ENCODE data around the gene GAK. TPM values are rescaled to one million over a fixed set of nuclear protein-coding genes. Genes with fewer than 3 reads are reported as not detected.

GAK gene
- total and polyA plus RNA-seq, 4 donors = 27.4 to 69.7 (median 47.0) TPM

DNA sequence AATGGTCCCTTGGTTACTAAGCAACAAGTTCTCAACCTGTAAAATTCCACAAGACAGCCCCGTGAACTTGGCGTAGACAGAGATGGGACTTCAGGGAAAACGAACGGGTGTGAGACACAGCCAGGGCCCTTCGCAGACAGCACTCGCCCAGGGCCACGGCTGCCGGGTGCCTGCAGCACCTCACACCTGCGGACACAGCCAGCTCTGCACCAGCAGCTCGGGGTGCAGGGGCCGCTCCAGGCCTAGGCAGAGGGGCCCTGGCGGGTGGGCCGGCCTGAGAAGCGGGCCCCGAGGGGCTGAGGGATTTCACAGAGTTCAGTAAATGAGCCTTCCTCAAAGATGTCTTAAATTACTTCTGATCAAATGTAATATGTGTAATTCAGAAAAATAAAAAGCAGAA, 34.0 kb downstream of the GAK start:
- DNase-seq (ENCODE audit: low spot score) = no peak

More for the DNA sequence above, 34.0 kb downstream of the GAK start:
- Histone ChIP-seq H3K4me1 (ENCODE audit: control insufficient read depth in 4 of 4, insufficient read depth in 4 of 4, low read length in 3 of 4) (no peaks in the 10 kb centered on the region), H3K9ac (ENCODE audit: low read depth in 1 of 2, low read length in 2 of 2) (no peak overlapping the region), H3K27me3 (ENCODE audit: control insufficient read depth in 4 of 4, insufficient read depth in 4 of 4, low read length in 3 of 4) (no peaks in the 10 kb centered on the region), H3K4me3 (ENCODE audit: low read depth in 1 of 3, low read length in 3 of 3) (no peak overlapping the region), H3K9me3 (ENCODE audit: control insufficient read depth in 4 of 4, low read length in 3 of 4) (no peaks in the 10 kb centered on the region), H3K36me3 (ENCODE audit: control insufficient read depth in 4 of 4, insufficient read depth in 3 of 4, low read depth in 1 of 4, low read length in 3 of 4) (peaks cover 4 to 65% (median 15%) of the 10 kb centered on the region in 4 donors), H3K27ac (ENCODE audit: low read depth in 1 of 2, low read length in 2 of 2) (no peak overlapping the region)
- no peak for TF ChIP-seq TAF1 (conservative IDR thresholded peaks at IDR 0.05)
- no peak for TF ChIP-seq HNF4A (conservative IDR thresholded peaks at IDR 0.05)
- TF ChIP-seq NR2F2 (IDR thresholded peaks at IDR 0.05) = no peak
- no peak for TF ChIP-seq RXRA (IDR thresholded peaks at IDR 0.05)
- TF ChIP-seq, protein P1, sequence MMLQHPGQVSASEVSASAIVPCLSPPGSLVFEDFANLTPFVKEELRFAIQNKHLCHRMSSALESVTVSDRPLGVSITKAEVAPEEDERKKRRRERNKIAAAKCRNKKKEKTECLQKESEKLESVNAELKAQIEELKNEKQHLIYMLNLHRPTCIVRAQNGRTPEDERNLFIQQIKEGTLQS (IDR thresholded peaks at IDR 0.05) = no peak
- TF ChIP-seq REST (IDR thresholded peaks at IDR 0.05) = no peak
- TF ChIP-seq HNF4G (IDR thresholded peaks at IDR 0.05) = no peak
- no peak for TF ChIP-seq SP1 (IDR thresholded peaks at IDR 0.05)
- no peak for TF ChIP-seq EGR1 (IDR thresholded peaks at IDR 0.05; ENCODE audit: low read depth in 2 of 2)
- no peak for TF ChIP-seq ZBTB33 (IDR thresholded peaks at IDR 0.05)
- TF ChIP-seq FOXA1 (IDR thresholded peaks at IDR 0.05) = no peak
- no peak for TF ChIP-seq GABPA (IDR thresholded peaks at IDR 0.05 in 1 of 2, conservative IDR thresholded peaks at IDR 0.05 in 1 of 2)
- no peak for TF ChIP-seq YY1 (IDR thresholded peaks at IDR 0.05)
- TF ChIP-seq CTCF (IDR thresholded peaks at IDR 0.05; ENCODE audit: low read depth, low read length, missing input control) = no peak
- TF ChIP-seq JUND (IDR thresholded peaks at IDR 0.05) = no peak
- no peak for TF ChIP-seq FOXA2 (IDR thresholded peaks at IDR 0.05)
- TF ChIP-seq, protein P2, sequence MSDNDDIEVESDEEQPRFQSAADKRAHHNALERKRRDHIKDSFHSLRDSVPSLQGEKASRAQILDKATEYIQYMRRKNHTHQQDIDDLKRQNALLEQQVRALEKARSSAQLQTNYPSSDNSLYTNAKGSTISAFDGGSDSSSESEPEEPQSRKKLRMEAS (IDR thresholded peaks at IDR 0.05) = no peak
- 97% methylated on average over 15 of the region's 15 CpGs for WGBS
